GM11168 (cell line): Measurements from ENCODE around the gene ZHX3.

Experiments
- in situ Hi-C: fragments of 300-500 bp; cut with MboI; formaldehyde crosslinking; loops from one replicate; pipeline ENCODE4 v1.12.0; 2022; ENCODE audit warnings: low sequenced_read_pairs; ENCODE audit not compliant: unreplicated experiment

Gene ZHX3

DNA sequence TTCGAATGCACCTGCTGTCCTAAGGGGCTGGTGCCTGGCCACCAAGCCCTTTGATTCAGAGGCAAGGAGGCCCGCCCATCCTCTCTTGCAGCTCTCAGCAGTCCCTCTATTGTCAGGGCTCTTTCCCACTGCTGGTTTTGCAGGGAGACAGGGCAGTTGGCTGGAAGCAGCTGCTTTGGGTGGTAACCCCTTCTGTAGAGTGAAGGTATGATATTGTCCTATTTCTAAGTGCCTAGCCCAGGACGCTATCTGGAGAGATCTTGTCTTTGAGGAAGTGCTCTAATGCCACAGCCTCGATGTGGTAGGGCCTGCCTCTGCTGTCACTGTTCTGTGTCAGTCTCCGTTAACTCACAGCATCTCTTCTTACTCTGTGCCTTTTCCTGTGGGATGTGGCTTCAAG lies 174.6 kb downstream of the ZHX3 start:
- in situ Hi-C loops: no loop called here

GRCh38 chr20:41142245-41142644 lies 175.3 kb downstream of the ZHX3 start:
- in situ Hi-C loops: no loop called here

DNA sequence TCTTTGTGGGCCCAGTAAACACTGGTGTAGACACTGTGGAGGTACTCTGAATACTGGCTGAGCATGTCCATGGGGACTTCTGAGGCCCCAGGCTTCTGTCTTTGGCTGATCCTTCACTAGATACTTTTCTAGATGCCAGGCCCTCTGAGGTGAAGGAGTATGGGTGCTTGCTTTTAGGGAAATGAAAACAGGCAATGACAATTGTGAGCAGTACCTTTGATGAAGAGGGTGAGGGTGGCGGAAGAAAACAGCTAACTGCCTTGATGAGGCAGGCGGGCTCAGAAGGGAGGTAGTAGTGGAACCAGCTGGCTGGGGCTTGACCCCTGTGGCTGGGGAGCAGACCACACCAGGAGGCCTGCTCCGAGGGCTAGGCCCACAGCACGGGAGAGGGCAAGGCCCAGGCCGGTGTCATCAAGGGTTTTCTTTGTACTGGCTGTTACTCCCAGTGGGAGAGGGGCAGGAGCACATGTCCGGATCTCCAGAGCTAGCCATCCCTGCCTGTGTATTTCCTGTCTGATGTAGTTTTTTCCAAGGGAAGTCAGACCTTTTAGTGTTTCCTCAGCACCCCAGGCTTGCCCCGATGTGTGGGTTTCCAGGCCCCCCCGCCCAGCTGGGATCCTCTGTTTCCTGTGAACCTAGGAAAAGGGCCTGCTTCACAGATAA lies 176.2 kb downstream of the ZHX3 start:
- in situ Hi-C loops: no loop called here

DNA sequence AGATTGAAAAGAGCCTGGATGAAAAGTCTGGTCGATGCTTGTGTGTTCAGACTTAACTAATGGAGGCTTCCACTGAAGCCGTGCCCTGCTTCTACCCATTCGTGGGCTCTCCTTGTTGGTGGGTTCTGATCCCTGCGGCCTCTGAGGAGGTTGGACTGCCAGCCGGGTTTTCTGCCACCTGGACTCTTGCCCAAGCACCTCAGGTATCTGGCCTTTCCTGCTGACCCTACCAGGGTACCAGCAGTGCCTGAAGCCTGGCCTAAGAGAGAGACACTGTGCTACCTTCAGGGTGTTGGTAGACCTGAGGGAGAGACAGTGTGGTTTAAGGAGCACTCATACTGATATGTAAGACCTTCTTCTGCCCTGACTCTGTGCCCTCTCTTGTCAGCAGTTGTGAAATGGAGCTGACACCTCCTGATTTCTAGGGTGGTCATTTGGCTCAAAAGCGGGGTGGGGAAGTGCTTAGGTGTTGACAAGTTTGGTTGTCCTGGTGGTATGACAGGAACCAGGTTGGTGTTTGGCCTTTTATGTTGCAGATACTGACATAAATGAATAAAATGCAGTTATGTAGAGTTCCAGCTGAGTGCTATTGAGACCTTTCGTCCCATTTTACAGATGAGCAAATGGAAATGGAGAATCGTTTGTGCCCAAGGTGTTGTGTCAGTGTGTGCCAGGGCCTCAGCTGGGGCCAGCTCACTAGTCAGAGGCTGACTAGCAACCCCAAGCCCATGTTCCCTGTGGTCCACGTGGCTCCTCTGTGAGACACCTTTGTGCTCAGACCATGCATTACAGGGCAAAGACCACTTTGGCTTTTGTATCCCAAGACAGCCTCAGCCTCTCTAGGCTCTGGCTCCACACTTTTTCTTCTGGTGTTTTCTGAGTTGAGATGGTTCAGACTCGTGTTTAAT lies 177.1 kb downstream of the ZHX3 start:
- in situ Hi-C loops: no loop called here

GRCh38 chr20:41139227-41140093 lies 178.1 kb downstream of the ZHX3 start:
- in situ Hi-C loops: loop anchor here (10.0 kb wide), 1 partner anchor 195 kb away; no protein-coding TSS in a partner anchor

DNA sequence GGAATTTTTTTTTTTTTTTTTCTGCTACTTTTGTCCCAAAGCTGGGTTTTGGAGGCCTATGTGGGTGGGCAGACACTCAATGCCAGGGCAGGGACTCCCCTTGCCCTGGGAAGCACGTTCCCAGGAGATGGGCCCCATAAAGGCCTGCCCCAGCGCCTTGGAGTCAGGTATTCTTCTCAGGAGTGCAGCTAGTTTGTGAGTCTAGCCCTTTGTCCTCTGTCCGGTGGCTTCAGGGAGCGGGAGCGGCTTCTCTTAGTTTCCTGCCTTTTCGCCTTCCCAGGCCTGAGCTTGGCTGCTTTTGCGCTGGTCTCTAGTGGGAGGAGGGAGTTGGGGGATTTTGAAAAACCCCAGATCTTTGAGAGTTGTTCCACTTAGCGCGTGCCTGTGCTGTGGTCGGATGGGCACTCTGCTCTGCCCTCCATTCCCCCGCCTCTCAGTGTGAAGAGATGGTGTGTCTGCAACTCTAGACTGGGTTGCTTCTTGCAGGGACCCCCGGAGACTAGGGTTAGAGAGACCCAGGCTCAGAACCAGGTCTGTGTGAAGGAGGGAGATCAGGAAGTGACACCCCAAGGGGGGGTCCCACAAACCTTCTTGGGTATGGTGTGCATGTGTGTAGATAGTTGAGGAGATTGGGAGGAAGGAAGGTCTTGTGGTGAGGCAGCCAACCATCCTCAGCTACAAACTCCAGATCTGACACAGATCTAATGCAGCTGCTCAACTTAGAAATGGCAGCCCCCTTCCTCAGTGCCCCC lies 178.9 kb downstream of the ZHX3 start:
- in situ Hi-C loops: loop anchor here (10.0 kb wide), 1 partner anchor 196 kb away; no protein-coding TSS in a partner anchor

- in situ Hi-C loops: loop anchor here (10.0 kb wide), 1 partner anchor 197 kb away; no protein-coding TSS in a partner anchor
Measured at GRCh38 chr20:41137614-41138474, 179.7 kb downstream of the ZHX3 start.

GRCh38 chr20:41136680-41137613 lies 180.6 kb downstream of the ZHX3 start, which contains the start of gene PLCG1:
PLCG1 (plus strand) TSS chr20:41137543; CDS start chr20:41137642, 99 bp downstream.
- in situ Hi-C loops: loop anchor here (10.0 kb wide), 1 partner anchor 198 kb away; no protein-coding TSS in a partner anchor

DNA sequence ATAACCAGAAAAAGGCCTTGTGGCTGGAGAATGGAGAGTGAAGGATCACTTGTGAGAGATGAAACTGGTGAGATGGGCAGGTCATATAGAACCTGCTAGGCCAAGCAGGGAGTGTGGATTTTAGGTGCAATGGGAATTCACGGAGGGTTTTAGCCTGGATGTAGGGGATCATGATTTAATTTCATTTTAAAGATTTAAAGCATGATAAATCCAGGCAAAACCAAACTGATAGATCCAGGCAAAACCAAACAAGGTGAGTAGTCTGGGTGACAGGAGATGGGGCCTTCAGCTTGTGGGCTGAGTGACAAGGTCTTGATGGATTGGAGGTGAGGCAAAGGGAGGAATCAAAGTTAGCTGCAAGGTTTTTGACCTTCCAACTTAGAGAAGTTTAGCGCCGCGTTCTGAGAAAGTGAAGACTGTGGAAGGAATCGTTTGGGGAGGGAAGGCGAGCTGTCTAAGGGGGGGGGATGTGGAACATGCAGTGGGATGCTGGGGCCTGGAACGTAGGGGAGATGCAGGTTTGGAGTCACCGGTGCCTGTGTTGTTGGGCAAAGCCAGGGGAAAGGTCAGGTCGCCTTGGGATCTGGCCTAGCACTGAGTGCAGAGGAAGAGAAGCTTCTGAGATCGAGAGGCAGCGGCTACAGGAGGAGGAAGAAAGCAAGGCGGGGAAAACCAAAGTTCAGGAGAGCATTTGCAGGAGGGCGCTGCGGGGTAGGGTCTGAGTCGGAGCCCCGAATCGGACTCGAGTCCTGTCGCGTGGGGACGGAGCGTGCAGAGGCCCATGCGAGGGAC lies 181.4 kb downstream of the ZHX3 start:
- in situ Hi-C loops: loop anchor here (10.0 kb wide), 1 partner anchor 199 kb away; no protein-coding TSS in a partner anchor

GRCh38 chr20:41135187-41135887 lies 182.2 kb downstream of the ZHX3 start:
- in situ Hi-C loops: loop anchor here (10.0 kb wide), 1 partner anchor 199 kb away; no protein-coding TSS in a partner anchor

DNA sequence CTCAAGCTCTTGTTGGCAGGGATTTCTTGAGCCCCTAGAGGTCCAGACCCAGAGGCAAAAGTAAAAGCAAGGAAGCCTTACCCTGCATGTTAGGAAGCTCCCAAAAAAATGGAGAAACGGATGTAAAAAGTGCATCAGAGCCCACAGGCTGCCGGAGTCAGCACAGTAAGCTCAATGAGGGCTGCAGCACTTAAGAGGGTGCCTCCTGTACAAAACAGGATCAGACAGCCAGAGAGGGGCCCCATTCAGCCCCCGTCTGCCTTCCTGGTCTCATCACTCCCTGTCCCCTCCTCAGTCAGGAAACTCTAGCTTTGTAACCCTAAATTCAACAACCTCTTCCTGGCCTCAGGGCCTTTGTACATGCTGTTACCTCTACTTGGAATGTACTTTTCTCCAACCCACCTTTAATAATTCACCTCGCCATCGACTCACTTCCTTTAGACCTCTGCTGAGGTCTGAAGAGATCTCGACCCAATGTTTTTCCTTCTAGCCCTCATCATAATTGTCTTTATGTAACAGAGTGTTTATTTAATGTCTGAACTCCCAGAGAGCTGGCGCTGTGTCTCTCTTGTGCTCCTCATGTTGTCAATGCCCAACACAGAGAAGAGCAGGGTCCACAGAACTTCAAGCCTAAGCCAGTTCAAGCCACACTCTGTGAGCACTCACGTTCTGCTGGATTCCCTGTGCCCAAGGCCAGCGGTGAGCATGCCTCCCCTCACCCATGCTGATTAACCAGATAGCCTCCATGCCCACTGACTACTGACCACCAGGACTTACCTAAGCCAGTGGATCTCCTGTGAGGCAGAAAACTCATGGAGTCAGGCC lies 183.0 kb downstream of the ZHX3 start:
- in situ Hi-C loops: loop anchor here (10.0 kb wide), 1 partner anchor 200 kb away; no protein-coding TSS in a partner anchor

- in situ Hi-C loops: loop anchor here (10.0 kb wide), 1 partner anchor 201 kb away; no protein-coding TSS in a partner anchor
Measured at GRCh38 chr20:41133709-41134361, 183.7 kb downstream of the ZHX3 start.

- in situ Hi-C loops: loop anchor here (10.0 kb wide), 1 partner anchor 202 kb away; no protein-coding TSS in a partner anchor
Measured at GRCh38 chr20:41132388-41132775, 185.1 kb downstream of the ZHX3 start.

DNA sequence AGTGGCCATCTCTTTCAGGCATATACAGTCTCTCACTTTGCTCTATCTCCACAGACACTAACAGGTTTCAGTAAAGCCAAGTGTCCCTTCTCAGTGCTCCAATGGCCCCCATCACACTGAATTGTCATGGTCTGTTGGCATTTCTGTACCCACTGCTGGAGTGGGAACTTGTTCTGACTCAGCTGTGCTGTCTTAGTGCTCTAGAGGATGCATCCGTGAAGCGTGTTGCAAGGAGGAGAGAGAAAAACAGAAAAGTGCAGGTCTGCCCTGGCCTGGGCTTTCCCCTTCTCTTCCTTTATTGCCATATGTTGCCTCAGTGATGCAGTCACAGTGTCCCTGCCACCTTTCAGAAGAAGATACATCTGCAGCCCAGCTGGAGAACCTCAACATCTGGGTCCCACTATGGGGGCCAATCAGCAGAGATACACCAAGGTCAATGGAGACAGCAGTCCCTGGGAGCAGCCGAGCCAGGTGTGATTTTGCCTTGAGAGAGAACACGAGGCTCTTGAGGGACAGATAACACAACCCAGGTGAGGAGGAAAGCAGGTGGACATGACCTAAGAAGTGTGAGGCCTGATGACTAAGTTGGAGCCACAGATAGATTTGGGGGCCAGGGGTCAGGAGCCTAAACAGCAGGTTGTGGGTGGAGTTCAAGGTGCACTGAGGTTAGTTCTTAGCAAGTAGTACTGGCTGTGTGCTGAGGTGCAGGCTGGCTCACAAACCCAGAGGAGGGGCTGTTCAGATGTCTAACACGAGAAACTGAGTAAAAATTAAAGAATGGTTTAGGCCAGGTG lies 185.7 kb downstream of the ZHX3 start:
- in situ Hi-C loops: loop anchor here (10.0 kb wide), 1 partner anchor 203 kb away; no protein-coding TSS in a partner anchor
